Kidney (tissue), 14 donors: Measurements from ENCODE around the gene TRIM44. TPM values are rescaled to one million over a fixed set of nuclear protein-coding genes. Genes with fewer than 3 reads are reported as not detected.

Experiments used
- DNase-seq, 5 donors: peaks; one replicate each; pipeline ENCODE4 v3.0.0-alpha.2; 2013 to 2020
- FAIRE-seq: peaks from 2 replicates; lab custom pipeline; 2012; peaks lifted over from hg19 to GRCh38; lab: Jason Lieb, UNC
- H3K27ac ChIP-seq, 2 donors: one replicate each; pipeline ENCODE4 v1.7.0; 2013; ENCODE audit warnings: low read depth in 2 of 2, low read length in 2 of 2, inconsistent platforms in 1 of 2
- H3K27me3 ChIP-seq: one replicate; pipeline ENCODE4 v1.7.1; 2013; ENCODE audit warnings: low read length, inconsistent platforms; ENCODE audit not compliant: control insufficient read depth, insufficient read depth
- H3K36me3 ChIP-seq, 3 donors: one replicate each; pipeline versions ENCODE4 v1.7.0 to v1.7.1; 2013; ENCODE audit warnings: low read length in 3 of 3, control low read depth in 1 of 3, inconsistent platforms in 1 of 3; ENCODE audit not compliant: insufficient read depth in 3 of 3, control insufficient read depth in 2 of 3
- H3K4me1 ChIP-seq, 3 donors: one replicate each; pipeline versions ENCODE4 v1.7.0 to v1.7.1; 2013; ENCODE audit warnings: low read length in 3 of 3, inconsistent platforms in 1 of 3, low read depth in 1 of 3; ENCODE audit not compliant: control insufficient read depth in 2 of 3, insufficient read depth in 2 of 3
- H3K4me3 ChIP-seq, 3 donors: one replicate each; pipeline versions ENCODE4 v1.7.0 to v1.8.1; 2013; ENCODE audit warnings: low read length in 3 of 3, control low read depth in 1 of 3, inconsistent platforms in 1 of 3
- H3K9ac ChIP-seq, 3 donors: one replicate each; pipeline versions ENCODE4 v1.7.0 to v1.7.1; 2013; ENCODE audit warnings: low read length in 3 of 3, control low read depth in 1 of 3, inconsistent platforms in 1 of 3
- H3K9me3 ChIP-seq, 3 donors: one replicate each; pipeline versions ENCODE4 v1.7.0 to v1.7.1; 2013; ENCODE audit warnings: low read length in 3 of 3, control low read depth in 1 of 3, inconsistent platforms in 1 of 3; ENCODE audit not compliant: control insufficient read depth in 2 of 3, insufficient read depth in 1 of 3
- CTCF ChIP-seq: IDR thresholded peaks from 3 replicates; pipeline ENCODE4 v1.5.1; 2012; ENCODE audit warnings: mild to moderate bottlenecking, moderate library complexity, borderline replicate concordance; ENCODE audit not compliant: insufficient read depth; ENCODE audit errors: extremely low read depth
- intact Hi-C: fragments of 100-400 bp; cut with DNase I; formaldehyde crosslinking; loops from one replicate; pipeline ENCODE4 v1.11.1; 2022
- polyA plus RNA-seq: library from polyadenylated mRNA; stranded (reverse); fragments of 350-450 nt; fragmentation: Illumina TruSeq; extraction: RNeasy Lipid Tissue Mini Kit (QIAGEN cat#74804); gene quantifications from one replicate; pipeline ENCODE4 v1.2.3, GENCODE V29; 2014; ENCODE audit warnings: low read depth, low replicate concordance; ENCODE audit not compliant: insufficient read depth
- total RNA-seq: library from RNA; stranded (reverse); fragmentation: NEBNext Ultra II Directional; extraction: Animal tissue kit (Norgen Biotek cat#: 25700); gene quantifications from one replicate; pipeline ENCODE4 v1.2.1, GENCODE V29; 2021
- donor health status: control.
- donor health status: control.
- donor health status: control.
- donor health status: control.
- donor health status: control.
- donor health status: DM: yes; HTN: yes; CAD: no.
- donor health status: Normal renal cell carcinoma (clear cell type).

The TRIM44 gene
- total and polyA plus RNA-seq, 2 donors from 2014 or later, result 14.5 to 88.9 TPM

- Histone ChIP-seq H3K4me3 (no peak overlapping the region), H3K9ac (no peak overlapping the region), H3K4me1 (peaks cover 0 to 7% (median 2%) of the 10 kb centered on the region in 3 donors), H3K9me3 (no peaks in the 10 kb centered on the region), H3K27me3 (no peaks in the 10 kb centered on the region), H3K36me3 (peaks cover 3 to 14% (median 4%) of the 10 kb centered on the region in 3 donors), H3K27ac (no peak overlapping the region)
- no peak for DNase-seq
- intact Hi-C loops, result no loop called here
- TF ChIP-seq CTCF, result no peak
- no peak for FAIRE-seq
These were observed 60.1 kb downstream of the TRIM44 start for GRCh38 chr11:35722641-35723040.

- H3K9me3 ChIP-seq, result no peaks in the 10 kb centered on the region
- H3K36me3 ChIP-seq, result peaks cover 3 to 14% (median 4%) of the 10 kb centered on the region in 3 donors
- no peak overlapping the region for H3K4me3 ChIP-seq
- no peaks in the 10 kb centered on the region for H3K27me3 ChIP-seq
- intact Hi-C loops, result no loop called here
- FAIRE-seq (no peak), DNase-seq (no peak)
- no peak overlapping the region for H3K9ac ChIP-seq
- TF ChIP-seq CTCF, result no peak
- H3K27ac ChIP-seq, result no peak overlapping the region
- H3K4me1 ChIP-seq, result peaks cover 0 to 7% (median 2%) of the 10 kb centered on the region in 3 donors
These were observed 60.9 kb downstream of the TRIM44 start for GRCh38 chr11:35723493-35723892.

- Histone ChIP-seq H3K9me3 (no peaks in the 10 kb centered on the region), H3K27me3 (no peaks in the 10 kb centered on the region), H3K36me3 (peaks cover 3 to 14% (median 4%) of the 10 kb centered on the region in 3 donors), H3K4me1 (peaks cover 0 to 7% (median 2%) of the 10 kb centered on the region in 3 donors), H3K4me3 (no peak overlapping the region), H3K9ac (no peak overlapping the region), H3K27ac (no peak overlapping the region)
- DNase-seq, result no peak
- no peak for TF ChIP-seq CTCF
- intact Hi-C loops, result no loop called here
- FAIRE-seq, result no peak
These were observed 61.3 kb downstream of the TRIM44 start for GRCh38 chr11:35723913-35724312.

DNA sequence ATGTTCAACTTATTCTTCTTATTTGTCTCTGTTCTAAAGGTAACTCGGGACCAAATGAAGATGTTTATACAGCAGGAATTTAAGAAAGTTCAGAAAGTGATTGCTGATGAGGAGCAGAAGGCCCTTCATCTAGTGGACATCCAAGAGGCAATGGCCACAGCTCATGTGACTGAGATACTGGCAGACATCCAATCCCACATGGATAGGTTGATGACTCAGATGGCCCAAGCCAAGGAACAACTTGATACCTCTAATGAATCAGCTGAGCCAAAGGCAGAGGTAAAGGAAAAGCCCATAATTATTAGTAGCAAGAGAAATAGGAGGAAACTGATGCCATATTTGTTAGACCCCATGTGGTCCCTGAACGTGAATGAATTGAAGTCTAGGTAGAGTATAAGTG lies 63.3 kb downstream of the TRIM44 start:
- no peak for FAIRE-seq
- peaks cover 0 to 7% (median 2%) of the 10 kb centered on the region in 3 donors for H3K4me1 ChIP-seq
- no peaks in the 10 kb centered on the region for H3K9me3 ChIP-seq
- H3K27me3 ChIP-seq, result no peaks in the 10 kb centered on the region
- DNase-seq, result no peak
- H3K4me3 ChIP-seq, result no peak overlapping the region
- no peak overlapping the region for H3K9ac ChIP-seq
- TF ChIP-seq CTCF, result no peak
- intact Hi-C loops, result no loop called here
- no peak overlapping the region for H3K27ac ChIP-seq
- peaks cover 3 to 14% (median 7%) of the 10 kb centered on the region in 3 donors for H3K36me3 ChIP-seq
